HepG2 (cell line): ENCODE measurements around the gene CYP4X1. TPM values are rescaled to one million over a fixed set of nuclear protein-coding genes. Genes with fewer than 3 reads are reported as not detected.

Experiments used
- ATAC-seq: fragments of 200-7000 bp; cut with Tn5 transposase; 3 replicates; pipeline ENCODE4 v1.9.1; 2020; ENCODE audit warnings: mild to moderate bottlenecking, moderate library complexity
- Bru-seq: library from RNA; stranded (reverse); fragments of 400-500 nt; gene quantifications from one replicate; lab custom pipeline; 2021; lab: Mats Ljungman, UMichigan
- BruChase-seq, 2 experiments: library from RNA; stranded (reverse); fragments of 400-500 nt; gene quantifications; one replicate each; lab custom pipeline; 2021; lab: Mats Ljungman, UMichigan
- BruUV-seq: library from RNA; stranded (reverse); fragments of 400-500 nt; replicated peaks from 2 replicates; lab custom pipeline; 2021; lab: Mats Ljungman, UMichigan
- CTCF ChIA-PET: fragments of 300-600 bp; formaldehyde crosslinking; extraction: SDS; loops from one replicate; lab custom pipeline; 2021; ENCODE audit warnings: low total read pairs, inconsistent platforms, low intra/inter-chr PET ratio; lab: Yijun Ruan, JAX
- POLR2A ChIA-PET: fragments of 350-600 bp; sonication (Branson Sonifier 250); formaldehyde crosslinking; loops from one replicate; lab custom pipeline; 2020; ENCODE audit warnings: antibody characterized with exemption, inconsistent platforms; lab: Yijun Ruan, JAX
- DNase-seq: peaks from one replicate; pipeline ENCODE4 v3.0.0-alpha.2; 2015; ENCODE audit warnings: low spot score
- FAIRE-seq: peaks from 3 replicates; lab custom pipeline; 2011; peaks lifted over from hg19 to GRCh38; lab: Jason Lieb, UNC
- H2AFZ ChIP-seq: one replicate; pipeline ENCODE4 v1.6.1; 2011; ENCODE audit warnings: low read length, inconsistent platforms
- H3K27ac ChIP-seq: fragments of 300-600 bp; 3 replicates; pipeline ENCODE4 v1.8.0; 2011; ENCODE audit warnings: mixed run types, mild to moderate bottlenecking, mixed read lengths, low read length, inconsistent platforms; ENCODE audit not compliant: insufficient read depth; ENCODE audit errors: extremely low read length
- H3K27me3 ChIP-seq, 2 experiments: fragments of 200-600 bp in 1 of 2; 2 replicates in 1 of 2; 3 replicates in 1 of 2; pipeline versions ENCODE4 v1.6.0 to v1.8.0; 2011; ENCODE audit warnings: low read length in 2 of 2, mild to moderate bottlenecking in 2 of 2, moderate library complexity in 2 of 2, inconsistent platforms in 1 of 2; ENCODE audit not compliant: insufficient read depth in 2 of 2, control insufficient read depth in 1 of 2
- H3K36me3 ChIP-seq, 2 experiments: fragments of 200-600 bp in 1 of 2; replicated peaks in 1 of 2; 2 replicates in 1 of 2; 3 replicates in 1 of 2; pipeline versions ENCODE4 v1.5.1 to v1.8.0; 2011; ENCODE audit warnings: low read length in 2 of 2, inconsistent platforms in 1 of 2; ENCODE audit not compliant: insufficient read depth in 2 of 2, control insufficient read depth in 1 of 2
- H3K4me1 ChIP-seq: 2 replicates; pipeline ENCODE4 v1.5.1; 2012; ENCODE audit warnings: low read length, inconsistent platforms; ENCODE audit not compliant: insufficient read depth
- H3K4me2 ChIP-seq: 2 replicates; pipeline ENCODE4 v1.6.0; 2011; ENCODE audit warnings: low read depth, low read length, inconsistent platforms
- H3K4me3 ChIP-seq, 3 experiments: fragments of 200-600 bp in 1 of 3; sonication (generic), shearing (Covaris generic) in 1 of 3; replicated peaks in 1 of 3; 2 replicates each; pipeline ENCODE4 v1.5.1; 2011 to 2016; ENCODE audit warnings: low read length in 3 of 3, inconsistent platforms in 2 of 3, low read depth in 2 of 3, mild to moderate bottlenecking in 2 of 3, control low read depth in 1 of 3, mixed read lengths in 1 of 3; ENCODE audit not compliant: insufficient read depth in 1 of 3
- H3K79me2 ChIP-seq: one replicate; pipeline ENCODE4 v1.6.1; 2011; ENCODE audit warnings: low read length, inconsistent platforms; ENCODE audit not compliant: insufficient read depth
- H3K9ac ChIP-seq: 2 replicates; pipeline ENCODE4 v1.6.0; 2011; ENCODE audit warnings: mild to moderate bottlenecking, low read depth, low read length, inconsistent platforms; ENCODE audit not compliant: insufficient read depth
- H3K9me3 ChIP-seq: 2 replicates; pipeline ENCODE4 v1.5.1; 2012; ENCODE audit warnings: mild to moderate bottlenecking, low read length
- H4K20me1 ChIP-seq: 2 replicates; pipeline ENCODE4 v1.6.0; 2011; ENCODE audit warnings: inconsistent platforms, mild to moderate bottlenecking, low read length, moderate library complexity; ENCODE audit not compliant: insufficient read depth
- FIP1L1 ChIP-seq: fragments of 200-400 bp; formaldehyde crosslinking; IDR thresholded peaks from 2 replicates; pipeline ENCODE4 v1.6.1; 2018; ENCODE audit warnings: low read depth, mild to moderate bottlenecking, low read length, moderate library complexity, borderline replicate concordance; ENCODE audit not compliant: insufficient read depth
- HOXA7 ChIP-seq: sonication (generic); formaldehyde crosslinking; IDR thresholded peaks from 2 replicates; pipeline ENCODE4 v1.8.1; 2022; ENCODE audit warnings: mild to moderate bottlenecking, missing genetic modification reagents, moderate library complexity
- PTBP1 ChIP-seq: fragments of 200-400 bp; formaldehyde crosslinking; IDR thresholded peaks from 2 replicates; pipeline ENCODE4 v1.6.1; 2018; ENCODE audit warnings: low read length, low read depth; ENCODE audit not compliant: poor library complexity, severe bottlenecking
- RFXANK ChIP-seq: IDR thresholded peaks from 2 replicates; pipeline ENCODE4 v1.6.1; 2016
- SP2 ChIP-seq: sonication (generic); formaldehyde crosslinking; IDR thresholded peaks from 2 replicates; pipeline ENCODE4 v1.5.1; 2020; ENCODE audit warnings: mild to moderate bottlenecking, missing genetic modification reagents
- TFE3 ChIP-seq: IDR thresholded peaks from 2 replicates; pipeline ENCODE4 v1.6.1; 2016
- ZBTB39 ChIP-seq: sonication (generic); formaldehyde crosslinking; IDR thresholded peaks from 2 replicates; pipeline ENCODE4 v1.5.0; 2020; ENCODE audit warnings: missing genetic modification reagents
- ZNF326 ChIP-seq: sonication (generic); formaldehyde crosslinking; IDR thresholded peaks from 2 replicates; pipeline ENCODE4 v1.4.0; 2020; ENCODE audit warnings: missing genetic modification reagents, borderline replicate concordance
- ZNF337 ChIP-seq: sonication (generic); formaldehyde crosslinking; IDR thresholded peaks from 2 replicates; pipeline ENCODE4 v1.5.1; 2020; ENCODE audit warnings: missing genetic modification reagents, low read depth, mild to moderate bottlenecking, borderline replicate concordance
- ZNF850 ChIP-seq: sonication (generic); formaldehyde crosslinking; conservative IDR thresholded peaks from 2 replicates; pipeline ENCODE4 v1.9.0; 2021; ENCODE audit warnings: mild to moderate bottlenecking, missing genetic modification reagents
- WGBS: methylation state at CpG from one replicate; pipeline ENCODE4 v1.1.6; 2017; ENCODE audit warnings: low lambda C conversion rate; 5-methylcytosine and 5-hydroxymethylcytosine counted together
- in situ Hi-C: cut with HindIII; loops from 2 replicates; pipeline ENCODE4 v1.10.0; 2017; ENCODE audit warnings: low pct_unique_long_range_greater_than_20kb; ENCODE audit not compliant: extremely low pct_ligation_motif_present
- intact Hi-C: fragments of 100-400 bp; cut with micrococcal nuclease; formaldehyde crosslinking; loops from one replicate; pipeline ENCODE4 v1.10.0; 2022; ENCODE audit not compliant: unreplicated experiment
- long read RNA-seq, 2 experiments: library from RNA in 1 of 2; library from polyadenylated mRNA in 1 of 2; stranded (forward) in 1 of 2; unstranded in 1 of 2; transcript quantifications; one replicate each; pipeline ENCODE4 v2.0.0, GENCODE V29; 2019 to 2022
- polyA minus RNA-seq, 3 experiments: library from RNA; depleted of rRNA, polyadenylated mRNA; stranded (reverse); fragments of >200 nt; gene quantifications; 2 replicates each; pipeline ENCODE4 v1.2.3, GENCODE V29; 2011; ENCODE audit warnings: low replicate concordance in 1 of 3
- polyA plus RNA-seq, 8 experiments: library from polyadenylated mRNA; depleted of rRNA in 3 of 8; stranded (reverse) in 7 of 8; unstranded in 1 of 8; fragments of >200 nt; fragmentation: Illumina TruSeq in 4 of 8; extraction: Trizol in 4 of 8; gene quantifications; 2 replicates each; pipeline versions ENCODE4 v1.2.1 to v1.2.3, GENCODE V29; 2011 to 2016; ENCODE audit warnings: low read depth in 4 of 8, missing spikeins in 1 of 8, mixed read lengths in 1 of 8; ENCODE audit not compliant: insufficient read depth in 1 of 8
- total RNA-seq, 5 experiments: library from RNA; depleted of rRNA; stranded (reverse); fragments of >200 nt; fragmentation: Illumina TruSeq; extraction: Trizol; gene quantifications; 2 replicates each; pipeline ENCODE4 v1.2.3, GENCODE V29; 2016; ENCODE audit warnings: low read depth in 1 of 5

Gene CYP4X1
- 0.07 TPM in 1 of 2 replicates, not detected in the other for total RNA-seq (2016; rRNA removed; fragmentation: Illumina TruSeq; extraction: Trizol)
- not detected in 2 replicates for total RNA-seq (2016; cell fraction: cytosol; rRNA removed; fragmentation: Illumina TruSeq; extraction: Trizol; ENCODE audit: low read depth)
- not detected in 2 replicates for total RNA-seq (2016; cell fraction: insoluble cytoplasmic fraction; rRNA removed; fragmentation: Illumina TruSeq; extraction: Trizol)
- not detected in 2 replicates for total RNA-seq (2016; cell fraction: membrane; rRNA removed; fragmentation: Illumina TruSeq; extraction: Trizol)
- not detected in 2 replicates for total RNA-seq (2016; cell fraction: nucleus; rRNA removed; fragmentation: Illumina TruSeq; extraction: Trizol)
- not detected in 2 replicates for polyA plus RNA-seq (2011; rRNA removed)
- polyA plus RNA-seq (2011; cell fraction: cytosol; rRNA removed), result not detected in 2 replicates
- not detected in 2 replicates for polyA plus RNA-seq (2011; cell fraction: nucleus; rRNA removed)
- not detected in 2 replicates for polyA plus RNA-seq (2012)
- not detected in 2 replicates for polyA plus RNA-seq (2016; cell fraction: cytosol; fragmentation: Illumina TruSeq; extraction: Trizol; ENCODE audit: low read depth)
- not detected in 2 replicates for polyA plus RNA-seq (2016; cell fraction: insoluble cytoplasmic fraction; fragmentation: Illumina TruSeq; extraction: Trizol; ENCODE audit: low read depth)
- polyA plus RNA-seq (2016; cell fraction: membrane; fragmentation: Illumina TruSeq; extraction: Trizol; ENCODE audit: low read depth), result not detected in 2 replicates
- not detected in 2 replicates for polyA plus RNA-seq (2016; cell fraction: nucleus; fragmentation: Illumina TruSeq; extraction: Trizol; ENCODE audit: insufficient read depth, low read depth)
- 0.05 TPM in 1 of 2 replicates, not detected in the other for polyA minus RNA-seq (2011; rRNA and poly(A)+ RNA removed; ENCODE audit: low replicate concordance)
- polyA minus RNA-seq (2011; cell fraction: cytosol; rRNA and poly(A)+ RNA removed), result not detected in 2 replicates
- not detected in 2 replicates for polyA minus RNA-seq (2011; cell fraction: nucleus; rRNA and poly(A)+ RNA removed)
- not detected for Bru-seq, nascent RNA
- not detected for BruChase-seq, experiment 1, labeled RNA remaining after a 6-hour chase
- BruChase-seq, experiment 2, labeled RNA remaining after a 2-hour chase, result not detected
- long read RNA-seq, experiment 1, result 0 reads
- long read RNA-seq, experiment 2, result 0 reads

GRCh38 chr1:47023268-47024140, at the start of gene CYP4X1:
Gene CYP4X1, plus strand, starts transcription at chr1:47023669. Its CDS starts 149 bp downstream, at chr1:47023818.
- Histone ChIP-seq H3K9ac (no peak within 1 kb of the TSS), H3K4me1 (no peaks in the 10 kb centered on the region), H4K20me1 (no peaks in the 10 kb centered on the region), H3K4me3 (no peak within 1 kb of the TSS), H3K36me3 (no peaks in the 10 kb centered on the region), H2AFZ (no peak within 1 kb of the TSS), H3K4me2 (no peak within 1 kb of the TSS), H3K27me3 (no peaks in the 10 kb centered on the region; a peak in 1 of 5 replicates), H3K27ac (no peak within 1 kb of the TSS), H3K9me3 (no peaks in the 10 kb centered on the region), H3K79me2 (no peaks in the 10 kb centered on the region)
- ChIA-PET CTCF (no interaction called here), POLR2A (no interaction called here)
- ATAC-seq, result no peak
- FAIRE-seq, result no peak
- BruUV-seq, result no TSS peak
- WGBS, result 80% methylated on average over 32 of the region's 49 CpGs
- no peak for DNase-seq
- in situ Hi-C loops, result no loop called here
- intact Hi-C loops, result no loop called here
- no peak for TF ChIP-seq FIP1L1
- no peak for TF ChIP-seq ZNF326 (CRISPR knock-in tag)
- no peak for TF ChIP-seq SP2 (CRISPR knock-in tag)
- TF ChIP-seq TFE3, result no peak
- no peak for TF ChIP-seq ZNF337 (CRISPR knock-in tag)
- TF ChIP-seq RFXANK (CRISPR knock-in tag), result no peak
- no peak for TF ChIP-seq ZNF850 (CRISPR knock-in tag)
- TF ChIP-seq ZBTB39 (CRISPR knock-in tag), result no peak
- TF ChIP-seq PTBP1, result no peak
- no peak for TF ChIP-seq HOXA7 (CRISPR knock-in tag)
- TF ChIP-seq, all 625 proteins: peak for 0
